D721Med (cell line): Measurements from ENCODE around the gene HUS1.

ENCODE experiments used
- DNase-seq: peaks from one replicate; pipeline ENCODE4 v3.0.0; 2011; ENCODE audit warnings: low spot score; ENCODE audit not compliant: insufficient read length
- FAIRE-seq: peaks from 2 replicates; lab custom pipeline; 2011; peaks lifted over from hg19 to GRCh38; lab: Jason Lieb, UNC
- CTCF ChIP-seq: IDR thresholded peaks from 2 replicates; pipeline ENCODE4 v1.5.1; 2012; ENCODE audit warnings: mild to moderate bottlenecking, control low read depth; ENCODE audit not compliant: insufficient read depth; ENCODE audit errors: missing control alignments

Gene HUS1

GRCh38 chr7:47962262-47962661 lies 17.2 kb downstream of the HUS1 start:
- DNase-seq, result no peak
- no peak for TF ChIP-seq CTCF
- FAIRE-seq, result no peak

- no peak for TF ChIP-seq CTCF
- DNase-seq (no peak), FAIRE-seq (no peak)
Measured at GRCh38 chr7:47957156-47957555, 22.3 kb downstream of the HUS1 start.

- no peak for FAIRE-seq
- TF ChIP-seq CTCF, result no peak
- no peak for DNase-seq
Measured at GRCh38 chr7:47956220-47956619, 23.2 kb downstream of the HUS1 start.

- no peak for TF ChIP-seq CTCF
- FAIRE-seq (no peak), DNase-seq (no peak)
Measured at GRCh38 chr7:47954231-47954911, 25.0 kb downstream of the HUS1 start.

DNA sequence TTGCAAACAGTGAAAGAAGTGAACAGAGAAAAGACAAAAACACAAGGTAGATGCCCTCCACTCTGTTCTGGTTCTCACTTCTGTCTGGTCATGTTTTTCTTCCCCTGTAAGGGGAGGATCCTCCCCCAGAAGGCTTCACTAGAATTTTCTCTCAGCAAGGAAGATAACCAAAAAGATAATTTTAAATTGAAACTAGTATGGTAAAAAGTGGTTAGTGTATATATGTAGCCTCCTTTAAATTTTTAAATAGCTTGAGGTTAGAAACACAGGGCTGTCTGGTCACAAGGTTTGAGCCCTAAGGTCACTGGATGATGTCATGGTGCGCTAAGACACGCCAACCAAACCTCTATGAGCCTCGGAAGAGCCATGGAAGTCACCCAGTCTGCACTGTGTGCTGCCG lies 25.6 kb downstream of the HUS1 start:
- no peak for TF ChIP-seq CTCF
- DNase-seq, result no peak
- no peak for FAIRE-seq

DNA sequence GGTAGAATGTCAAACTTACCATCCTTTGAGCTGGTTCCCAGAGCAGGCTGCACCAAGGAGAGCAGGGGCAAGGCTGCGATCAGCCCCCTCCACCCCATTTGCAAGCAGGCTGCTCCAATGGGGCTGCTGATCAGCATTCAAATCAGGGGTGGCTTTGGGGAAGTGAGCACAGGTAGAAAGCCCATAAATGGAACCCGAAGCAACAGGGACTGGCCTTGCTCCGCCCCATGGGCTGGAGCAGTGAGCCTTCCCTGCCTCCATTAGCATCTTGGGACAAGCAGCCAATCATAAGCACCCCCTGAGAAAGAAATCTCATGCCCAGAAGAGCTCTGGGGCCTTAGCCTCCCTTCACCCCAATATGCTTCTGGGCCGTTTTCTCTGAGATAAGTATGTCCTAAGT lies 27.2 kb downstream of the HUS1 start:
- TF ChIP-seq CTCF, result no peak
- FAIRE-seq (no peak), DNase-seq (no peak)

GRCh38 chr7:47951374-47951773 lies 28.0 kb downstream of the HUS1 start:
- FAIRE-seq, result no peak
- no peak for DNase-seq
- TF ChIP-seq CTCF, result no peak
